Prostate gland (tissue), 2 donors: ENCODE data around the gene GOLGA7B.

Source experiments
- CTCF ChIP-seq, 4 experiments: fragments of 200-600 bp in 2 of 4; fragments of 450-650 bp in 2 of 4; sonication (generic) in 2 of 4; IDR thresholded peaks; 1 replicate in 3 of 4; 2 replicates in 1 of 4; pipeline ENCODE4 v1.5.1; 2016 to 2019; ENCODE audit warnings: antibody characterized with exemption in 4 of 4, mild to moderate bottlenecking in 2 of 4, moderate library complexity in 2 of 4
- POLR2A ChIP-seq: fragments of 450-650 bp; IDR thresholded peaks from one replicate; pipeline ENCODE4 v1.6.1; 2016; ENCODE audit warnings: antibody characterized with exemption, mild to moderate bottlenecking

DNA sequence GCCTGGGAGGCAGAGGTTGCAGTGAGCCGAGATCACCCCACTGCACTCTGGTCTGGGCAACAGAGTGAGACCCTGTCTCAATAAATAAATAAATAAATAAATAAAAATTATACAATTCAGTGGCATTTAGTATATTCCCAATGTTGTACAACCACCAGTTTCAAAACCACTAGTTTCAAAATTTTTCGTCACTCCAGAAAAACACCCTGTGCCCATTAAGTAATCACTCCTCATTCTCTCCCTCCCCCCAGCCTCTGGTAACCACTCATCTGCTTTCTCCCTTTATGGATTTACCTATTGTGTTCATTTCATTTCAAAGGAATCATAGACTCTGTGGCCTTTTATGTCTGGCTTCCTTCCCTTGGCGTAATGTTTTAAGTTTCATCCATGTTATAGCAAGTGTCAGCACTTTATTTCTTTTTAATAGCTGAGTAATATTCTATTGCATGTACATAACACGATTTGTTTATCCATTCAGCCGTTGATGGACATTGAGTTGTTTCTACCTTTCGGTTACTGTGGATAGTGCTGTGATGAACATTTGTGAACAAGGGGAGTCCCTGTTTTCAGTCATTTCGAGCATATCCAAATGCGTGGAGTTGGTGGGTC lies 29.4 kb upstream of the GOLGA7B start:
- TF ChIP-seq CTCF (IDR thresholded peaks at IDR 0.05) (no peak), POLR2A (no peak)
